ENCODE results near the gene ZMYND8.

DNA sequence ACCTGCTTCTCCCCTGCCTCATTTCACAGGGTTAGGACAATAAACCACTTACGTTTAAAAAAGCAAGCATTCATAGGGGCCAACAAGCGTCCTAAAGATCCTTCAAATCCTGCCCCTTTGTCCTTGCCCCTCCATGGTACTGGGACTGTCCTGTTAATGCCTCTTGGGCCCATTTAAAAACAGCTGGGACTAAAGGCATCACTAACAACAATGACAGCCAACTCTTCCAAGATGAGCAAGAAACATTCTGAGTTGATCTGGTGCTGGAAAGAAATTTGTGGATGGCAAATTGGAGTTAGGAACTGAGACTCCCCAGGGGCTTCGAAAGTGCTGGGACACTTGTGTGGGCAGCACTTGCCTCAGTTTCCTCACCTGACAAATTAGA lies 93.4 kb downstream of the ZMYND8 start:
- TF ChIP-seq, protein P1, sequence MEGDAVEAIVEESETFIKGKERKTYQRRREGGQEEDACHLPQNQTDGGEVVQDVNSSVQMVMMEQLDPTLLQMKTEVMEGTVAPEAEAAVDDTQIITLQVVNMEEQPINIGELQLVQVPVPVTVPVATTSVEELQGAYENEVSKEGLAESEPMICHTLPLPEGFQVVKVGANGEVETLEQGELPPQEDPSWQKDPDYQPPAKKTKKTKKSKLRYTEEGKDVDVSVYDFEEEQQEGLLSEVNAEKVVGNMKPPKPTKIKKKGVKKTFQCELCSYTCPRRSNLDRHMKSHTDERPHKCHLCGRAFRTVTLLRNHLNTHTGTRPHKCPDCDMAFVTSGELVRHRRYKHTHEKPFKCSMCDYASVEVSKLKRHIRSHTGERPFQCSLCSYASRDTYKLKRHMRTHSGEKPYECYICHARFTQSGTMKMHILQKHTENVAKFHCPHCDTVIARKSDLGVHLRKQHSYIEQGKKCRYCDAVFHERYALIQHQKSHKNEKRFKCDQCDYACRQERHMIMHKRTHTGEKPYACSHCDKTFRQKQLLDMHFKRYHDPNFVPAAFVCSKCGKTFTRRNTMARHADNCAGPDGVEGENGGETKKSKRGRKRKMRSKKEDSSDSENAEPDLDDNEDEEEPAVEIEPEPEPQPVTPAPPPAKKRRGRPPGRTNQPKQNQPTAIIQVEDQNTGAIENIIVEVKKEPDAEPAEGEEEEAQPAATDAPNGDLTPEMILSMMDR (IDR thresholded peaks at IDR 0.05; ENCODE audit: control extremely low read depth in 1 of 3, insufficient read depth in 1 of 3, low read depth in 1 of 3, low read length in 3 of 3), result no peak
- TF ChIP-seq SRF (IDR thresholded peaks at IDR 0.05; ENCODE audit: low read depth, low read length) (no peak), POLR2AphosphoS5 (IDR thresholded peaks at IDR 0.05; ENCODE audit: low read depth, low read length) (no peak), JUN (IDR thresholded peaks at IDR 0.05; ENCODE audit: low read depth, low read length) (no peak)

Data from H1 (cell line).